HG03442 (cell line): ENCODE results near the gene MAP4K3.
"Not testable (repeated sequence)": the region's sequence is repeated elsewhere in the genome, so short reads cannot be mapped to it uniquely, and the experiment has no call there.

ENCODE experiments used
- ATAC-seq: cut with Tn5 transposase; IDR thresholded peaks from one replicate; pipeline ENCODE4 v1.9.1; 2021; ENCODE audit warnings: mild to moderate bottlenecking, moderate library complexity; ENCODE audit not compliant: unreplicated experiment

MAP4K3 gene

DNA sequence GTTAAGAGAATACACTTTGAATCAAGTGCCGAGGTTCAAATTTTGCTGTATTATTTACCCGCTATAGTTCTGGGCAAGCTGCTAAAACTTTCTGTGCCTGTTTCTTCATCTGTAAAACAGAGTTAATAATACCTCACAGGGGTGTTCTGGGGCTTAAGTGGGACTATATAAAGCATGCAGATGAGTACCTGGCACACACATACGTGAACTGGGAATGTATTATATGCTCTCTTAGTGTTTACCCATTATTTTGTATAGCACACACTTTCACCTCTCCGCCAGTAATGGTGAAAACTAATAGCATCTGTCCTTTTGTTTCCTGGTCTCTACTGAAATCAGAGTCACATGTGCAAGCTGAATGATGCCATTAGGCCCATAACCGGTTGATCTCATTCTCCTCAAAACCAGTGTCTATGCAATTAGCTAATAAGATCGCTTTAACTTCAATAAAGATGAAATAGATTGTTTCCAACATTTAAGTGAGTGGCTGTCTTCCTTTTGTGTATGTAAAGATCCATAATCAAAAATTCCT lies 189.5 kb downstream of the MAP4K3 start:
- ATAC-seq = no peak

DNA sequence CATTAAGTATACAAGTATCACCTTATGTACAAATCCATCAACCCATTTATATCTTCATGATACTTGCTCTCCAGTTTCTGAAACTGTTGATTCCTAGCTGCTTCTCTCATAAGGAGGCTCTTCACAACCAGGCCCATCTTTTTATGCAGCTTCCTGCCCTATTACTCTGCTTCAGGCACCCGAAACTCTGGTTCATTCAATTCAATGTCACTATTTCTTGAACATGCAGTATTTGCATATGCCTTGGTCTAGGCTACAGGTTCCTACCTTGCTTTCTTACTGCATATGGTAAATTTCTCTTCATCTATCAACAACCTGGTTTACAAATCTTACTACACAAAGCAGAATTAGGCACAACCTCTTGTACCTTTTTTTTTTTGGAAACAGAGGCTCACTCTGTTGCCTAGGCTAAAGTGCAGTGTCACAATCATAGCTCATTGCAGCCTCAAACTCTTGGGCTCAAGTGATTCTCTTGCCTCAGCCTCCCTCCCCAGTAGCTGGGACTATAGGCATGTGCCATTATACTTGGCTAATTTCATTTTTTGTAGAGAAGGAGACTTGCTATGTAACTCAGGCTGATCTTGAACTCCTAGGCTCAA lies 190.6 kb downstream of the MAP4K3 start:
- no peak for ATAC-seq

GRCh38 chr2:39244963-39245625 lies 192.0 kb downstream of the MAP4K3 start:
- ATAC-seq = not testable (repeated sequence)

GRCh38 chr2:39244241-39244862 lies 192.7 kb downstream of the MAP4K3 start:
- not testable (repeated sequence) for ATAC-seq

DNA sequence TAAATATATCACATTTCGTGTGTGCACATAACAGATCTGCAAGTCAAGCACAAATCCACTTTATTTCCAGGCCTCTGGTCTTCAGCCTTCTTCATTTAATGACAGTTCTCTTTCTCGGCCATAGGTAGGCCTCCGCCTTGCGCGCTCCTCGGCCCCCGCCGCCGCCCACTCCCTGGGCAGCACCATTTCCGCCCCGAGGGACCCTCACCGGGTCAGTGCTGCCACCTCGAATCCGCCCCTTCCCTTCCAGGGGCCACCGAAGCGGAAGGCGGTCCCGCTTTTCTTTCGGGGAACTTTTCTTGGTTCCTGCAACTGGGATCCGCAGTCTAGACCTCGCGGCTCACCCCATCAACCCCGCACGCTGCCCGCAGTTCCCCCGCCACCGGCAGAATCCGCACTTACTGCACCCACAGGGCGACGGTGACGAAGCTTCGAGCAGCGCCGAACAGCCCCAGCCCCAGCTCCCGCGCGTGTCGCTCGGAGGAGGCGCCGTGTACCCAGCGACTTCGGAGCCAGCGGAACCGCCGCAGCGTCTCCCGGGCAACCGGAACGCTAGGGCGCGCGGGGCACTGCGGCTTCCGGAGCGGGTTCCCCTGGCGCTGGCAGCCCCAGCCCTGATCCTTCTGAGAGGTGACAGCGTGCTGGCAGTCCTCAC lies 193.5 kb downstream of the MAP4K3 start, which contains the start of gene CDKL4:
TSS of gene CDKL4 (minus strand) at position 502 of the 655 bp plus-strand sequence.
- ATAC-seq = no peak

DNA sequence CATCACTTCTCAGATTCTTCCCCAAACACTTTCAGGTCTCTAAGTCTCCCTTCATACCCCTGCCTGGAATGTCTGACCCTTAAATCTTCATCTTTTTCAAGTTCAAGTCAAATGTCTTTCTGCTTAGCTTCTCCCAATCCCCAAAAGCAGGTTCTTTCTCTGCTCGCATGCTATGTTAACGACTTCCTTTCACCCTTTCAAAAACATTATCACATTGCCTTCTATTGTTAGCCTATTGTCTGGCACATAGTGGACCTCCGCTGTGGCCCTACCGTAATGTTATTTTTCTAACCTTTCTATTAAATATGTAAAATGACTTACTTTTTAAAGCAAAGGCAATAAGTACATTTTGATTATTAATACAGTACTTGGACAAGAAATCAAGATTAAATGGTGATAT lies 195.5 kb downstream of the MAP4K3 start:
- no peak for ATAC-seq

DNA sequence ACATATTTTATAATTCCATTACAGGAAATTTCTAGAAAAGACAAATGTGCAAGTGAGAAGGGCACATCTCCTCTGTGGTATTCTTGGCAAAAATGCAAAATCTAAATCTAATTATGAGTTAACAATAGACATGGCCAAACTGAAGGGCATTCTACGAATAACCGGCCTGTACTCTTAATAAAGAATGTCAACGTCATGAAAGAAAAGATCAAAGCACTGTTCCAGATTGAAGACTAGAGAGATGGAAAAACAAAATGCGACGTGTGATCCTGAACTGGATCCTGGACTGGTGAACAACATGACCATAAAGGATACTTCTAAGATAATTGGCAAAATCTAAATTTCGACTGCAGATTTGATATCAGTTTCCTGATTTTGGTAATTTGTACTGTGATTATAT lies 196.3 kb downstream of the MAP4K3 start:
- no peak for ATAC-seq

GRCh38 chr2:39234754-39235153 lies 202.3 kb downstream of the MAP4K3 start:
- no peak for ATAC-seq

GRCh38 chr2:39232141-39232540 lies 204.9 kb downstream of the MAP4K3 start:
- ATAC-seq = no peak

DNA sequence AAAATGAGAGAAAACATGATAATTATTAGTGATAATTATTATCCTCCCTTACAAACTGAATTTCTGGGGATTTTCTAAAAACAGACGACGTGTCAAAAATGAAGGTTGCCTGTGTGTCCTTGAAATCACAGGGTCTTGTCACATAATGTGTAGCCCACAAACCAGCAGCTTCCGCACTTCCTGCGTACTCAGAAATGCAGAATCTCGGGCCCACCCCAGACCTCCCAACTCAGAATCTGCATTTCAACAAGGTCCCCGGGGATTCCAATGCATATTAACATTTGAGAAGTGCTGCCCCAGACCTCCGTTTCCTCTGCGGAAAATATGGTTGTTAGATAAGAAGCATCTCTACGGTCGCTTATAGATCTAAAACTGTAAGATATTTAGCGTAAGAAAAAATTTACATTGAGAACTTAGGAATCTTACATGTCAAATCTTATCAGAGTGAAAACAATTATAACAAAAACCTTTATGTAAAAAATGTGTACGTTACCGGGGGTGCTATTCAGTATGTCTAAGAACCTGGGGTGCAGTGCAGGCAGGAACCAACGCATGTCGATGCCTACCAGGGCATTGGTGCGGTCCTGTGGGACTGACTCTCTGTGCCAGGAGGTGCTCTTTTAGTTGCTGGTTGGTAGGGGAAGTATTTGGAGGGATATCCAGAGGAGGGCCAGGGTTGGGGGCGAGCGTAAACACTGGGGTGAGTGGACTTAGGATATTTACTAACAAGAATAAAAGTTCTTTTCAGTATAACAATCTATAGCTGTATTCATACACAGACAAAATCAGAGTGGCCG lies 208.5 kb downstream of the MAP4K3 start:
- ATAC-seq = peak; percentile 24

DNA sequence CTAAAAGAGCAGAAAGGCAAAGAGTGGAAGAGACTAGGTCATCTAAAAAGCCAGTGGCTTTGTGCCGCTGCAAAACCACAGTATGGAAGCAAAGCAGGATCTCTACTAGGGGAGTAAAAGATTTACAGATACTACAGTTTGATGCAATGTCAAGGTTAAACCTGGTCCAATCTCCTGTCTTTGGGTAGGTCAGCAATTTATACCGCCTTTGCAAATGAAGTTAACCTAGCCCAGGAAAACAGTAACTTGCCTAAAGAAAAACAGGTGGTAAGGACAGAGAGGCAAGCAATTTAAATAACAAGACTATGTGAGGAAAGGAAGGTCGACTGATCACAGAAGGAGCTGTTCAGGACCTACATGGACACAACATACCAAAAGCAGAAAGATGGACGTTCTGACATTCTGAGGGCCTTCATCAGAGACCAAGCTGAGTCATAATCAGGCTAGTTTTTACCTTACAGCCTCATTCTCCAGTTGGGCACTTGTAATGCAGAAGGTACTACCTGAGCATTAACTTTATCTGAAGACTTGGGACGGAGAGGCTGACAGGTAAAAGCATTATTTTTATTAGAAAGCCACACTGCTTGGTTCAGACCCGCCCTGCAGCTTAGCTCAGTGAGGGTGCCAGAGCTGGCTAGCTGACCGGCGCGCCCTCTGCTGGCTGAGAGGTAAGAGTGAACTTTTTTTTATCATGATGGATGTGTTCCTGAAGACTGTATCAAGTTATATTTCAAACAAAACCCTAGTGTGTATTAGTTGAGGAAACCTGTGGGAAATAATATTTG lies 209.3 kb downstream of the MAP4K3 start:
- ATAC-seq = peak; percentile 79

- no peak for ATAC-seq
Observed at GRCh38 chr2:39225567-39225966, 211.5 kb downstream of the MAP4K3 start.

DNA sequence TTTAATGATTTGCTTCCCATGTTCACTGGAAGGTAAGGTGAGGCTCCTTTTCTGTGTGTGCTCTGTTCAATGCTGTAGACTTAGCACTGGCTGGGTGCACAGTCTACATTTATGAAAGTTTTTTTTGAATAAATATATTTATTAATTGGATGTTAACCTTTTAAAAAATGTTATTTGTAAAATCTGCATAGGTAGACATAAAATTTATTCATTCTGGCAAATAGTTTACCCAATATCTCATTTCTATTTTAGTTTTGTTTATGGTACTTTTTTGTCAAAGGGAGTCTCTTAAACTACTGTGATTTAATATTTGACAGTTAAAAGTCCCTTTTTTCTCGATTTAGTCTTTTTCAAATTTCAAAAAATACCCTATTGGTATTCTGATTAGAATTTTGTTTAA lies 213.2 kb downstream of the MAP4K3 start:
- no peak for ATAC-seq

- no peak for ATAC-seq
Observed at GRCh38 chr2:39221459-39221858, 215.6 kb downstream of the MAP4K3 start.

DNA sequence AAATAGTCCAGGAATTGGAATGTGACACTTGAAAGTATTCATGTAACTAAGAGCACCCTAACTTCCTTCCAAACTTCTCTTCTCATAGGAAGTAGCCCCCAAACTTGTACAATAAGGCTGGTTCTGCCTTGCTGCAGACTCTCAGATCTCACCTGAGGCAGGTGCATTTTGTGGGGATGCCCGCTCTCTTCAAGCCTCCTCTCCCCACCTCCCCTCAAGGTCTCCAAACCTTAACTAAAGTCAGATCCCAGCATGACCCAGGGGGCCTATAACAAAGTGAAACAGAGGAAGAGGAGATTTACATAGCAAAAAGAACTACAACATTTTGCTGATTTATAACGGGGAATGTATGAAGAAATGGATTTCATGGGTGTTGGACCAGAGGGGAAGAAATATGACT lies 216.9 kb downstream of the MAP4K3 start:
- no peak for ATAC-seq

GRCh38 chr2:39218391-39218790 lies 218.7 kb downstream of the MAP4K3 start:
- no peak for ATAC-seq

GRCh38 chr2:39217192-39217550 lies 219.9 kb downstream of the MAP4K3 start:
- no peak for ATAC-seq

- no peak for ATAC-seq
Observed at GRCh38 chr2:39216346-39217191, 220.5 kb downstream of the MAP4K3 start.

DNA sequence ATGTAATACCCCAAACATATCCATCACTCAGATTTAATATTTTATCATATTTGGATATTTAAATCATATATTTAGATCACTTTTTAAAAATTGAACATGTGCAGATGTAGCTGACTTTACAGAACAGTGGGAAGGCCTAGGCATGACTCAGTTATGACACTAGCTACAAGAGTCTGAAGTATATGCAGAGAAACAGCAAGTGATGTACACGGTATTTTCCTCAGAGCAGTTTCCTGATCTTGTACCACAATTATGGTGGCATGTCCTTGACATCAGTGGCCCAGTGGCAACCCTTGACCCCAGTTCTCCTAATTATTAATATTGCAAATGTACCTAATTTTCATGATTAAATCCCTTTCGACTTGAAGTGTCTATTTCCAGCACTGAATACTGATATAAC lies 221.5 kb downstream of the MAP4K3 start:
- no peak for ATAC-seq
